Esophagus squamous epithelium (tissue), 4 donors: ENCODE measurements around the gene BSDC1.
"Not testable (repeated sequence)": the region's sequence is repeated elsewhere in the genome, so short reads cannot be mapped to it uniquely, and the experiment has no call there.

ENCODE experiments used
- CTCF ChIP-seq, 6 experiments: fragments of 450-650 bp in 4 of 6; fragments of 200-600 bp in 2 of 6; sonication (generic) in 2 of 6; IDR thresholded peaks; one replicate each; pipeline ENCODE4 v1.5.1; 2016 to 2019; ENCODE audit warnings: antibody characterized with exemption in 6 of 6, mild to moderate bottlenecking in 4 of 6, moderate library complexity in 4 of 6
- POLR2A ChIP-seq, 4 donors: fragments of 450-650 bp; IDR thresholded peaks; one replicate each; pipeline ENCODE4 v1.6.1; 2017; ENCODE audit warnings: antibody characterized with exemption in 4 of 4, mild to moderate bottlenecking in 4 of 4, moderate library complexity in 3 of 4

GRCh38 chr1:32355778-32356177 is 38.5 kb downstream of the BSDC1 start:
- not testable (repeated sequence) for TF ChIP-seq CTCF, POLR2A (IDR thresholded peaks at IDR 0.05)
